Adrenal gland (tissue), 5 donors: ENCODE data around the gene SP3.

Experiments used
- CTCF ChIP-seq, 6 experiments: fragments of 450-650 bp in 4 of 6; fragments of 200-600 bp in 2 of 6; sonication (generic) in 1 of 6; IDR thresholded peaks; 1 replicate in 5 of 6; 2 replicates in 1 of 6; pipeline versions ENCODE4 v1.5.1 to v1.8.0; 2016 to 2021; ENCODE audit warnings: antibody characterized with exemption in 6 of 6, mild to moderate bottlenecking in 2 of 6, moderate library complexity in 1 of 6
- POLR2A ChIP-seq, 2 donors: fragments of 450-650 bp; IDR thresholded peaks; one replicate each; pipeline ENCODE4 v1.6.1; 2017; ENCODE audit warnings: antibody characterized with exemption in 2 of 2, mild to moderate bottlenecking in 2 of 2, moderate library complexity in 1 of 2
- donor health status: DM: no; HTN: no; CAD: no.

DNA sequence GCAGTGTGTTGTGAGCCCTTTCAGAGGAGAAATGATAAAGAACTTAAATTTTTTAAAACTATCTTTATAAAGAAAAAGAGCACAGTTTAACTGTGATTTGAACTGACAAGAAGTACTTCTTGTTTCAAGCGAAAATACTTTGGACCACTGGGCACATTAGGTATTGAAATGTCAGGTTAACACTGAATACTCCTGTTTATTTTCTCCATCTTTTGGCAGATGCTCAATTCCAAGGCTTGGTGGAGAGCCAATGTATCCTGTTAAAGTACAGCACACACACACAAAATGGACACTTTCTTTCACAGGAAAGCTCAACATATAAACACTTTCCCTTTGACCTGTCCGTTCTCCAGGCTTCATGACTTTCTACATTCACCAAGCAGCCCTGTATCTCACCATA lies 32.6 kb upstream of the SP3 start:
- TF ChIP-seq CTCF (IDR thresholded peaks at IDR 0.05) = no peak
- TF ChIP-seq POLR2A (IDR thresholded peaks at IDR 0.05) = no peak
